Sciatic nerve (tissue), 2 donors: Measurements from ENCODE around the gene HMGCS1. TPM values are rescaled to one million over a fixed set of nuclear protein-coding genes. Genes with fewer than 3 reads are reported as not detected.
"Not testable (repeated sequence)": the region's sequence is repeated elsewhere in the genome, so short reads cannot be mapped to it uniquely, and the experiment has no call there.

Experiments
- ATAC-seq: fragments of 200-7000 bp; cut with Tn5 transposase; one replicate; pipeline ENCODE4 v1.9.1; 2020; ENCODE audit warnings: mild to moderate bottlenecking, moderate library complexity
- DNase-seq: peaks from one replicate; pipeline ENCODE4 v3.0.0-alpha.2; 2020; ENCODE audit warnings: low spot score
- intact Hi-C: fragments of 100-400 bp; cut with DNase I; formaldehyde crosslinking; loops from one replicate; pipeline ENCODE4 v1.14.2; 2022
- total RNA-seq: library from RNA; stranded (reverse); fragmentation: NEBNext Ultra II Directional; extraction: Animal tissue kit (Norgen Biotek cat#: 25700); gene quantifications from one replicate; pipeline ENCODE4 v1.2.1, GENCODE V29; 2021
- donor health status: DM: no; HTN: no; CAD: no.
- donor health status: DM: no; HTN: no; CAD: no.

The HMGCS1 gene
- total RNA-seq, 1 donor from 2014 or later, result 115 TPM

DNA sequence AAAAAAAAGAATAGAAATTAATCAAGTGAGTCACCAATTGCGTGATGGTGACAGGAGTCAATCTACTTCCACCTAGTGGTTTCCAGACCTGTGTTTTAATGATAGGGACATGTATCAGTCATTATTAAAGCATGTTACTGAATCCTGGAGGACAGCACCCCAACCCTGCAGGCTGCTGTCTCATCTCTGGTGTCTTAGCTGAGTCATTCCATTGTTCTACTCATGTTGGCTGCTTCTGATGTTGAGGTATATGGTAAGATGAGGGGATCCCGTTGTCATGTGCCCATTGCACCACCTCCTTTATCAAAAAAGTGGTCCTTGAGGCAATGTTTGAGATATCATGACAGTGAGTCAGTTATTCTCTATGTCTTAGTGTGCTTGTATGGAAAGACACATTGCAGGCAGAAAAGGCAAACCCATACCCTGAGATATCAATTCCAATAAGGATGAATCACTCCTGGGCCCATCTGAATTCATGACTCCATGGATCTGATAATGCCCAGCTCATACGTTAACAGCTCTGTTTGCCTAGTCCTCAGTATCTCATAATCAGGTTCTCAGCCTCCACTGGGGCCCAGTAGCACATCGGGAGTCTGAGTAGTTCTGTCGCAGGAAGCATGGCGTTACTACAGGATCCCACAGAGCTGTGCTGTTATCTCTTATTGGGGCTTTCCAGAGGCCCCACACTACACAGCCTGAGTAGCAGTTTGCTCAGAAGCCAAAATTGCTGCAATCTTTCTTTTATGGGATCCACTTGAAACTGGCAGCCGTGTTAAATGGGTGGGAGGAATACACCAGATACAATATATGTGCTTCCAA, 31.2 kb downstream of the HMGCS1 start:
- ATAC-seq, result no peak
- no peak for DNase-seq
- intact Hi-C loops, result no loop called here

DNA sequence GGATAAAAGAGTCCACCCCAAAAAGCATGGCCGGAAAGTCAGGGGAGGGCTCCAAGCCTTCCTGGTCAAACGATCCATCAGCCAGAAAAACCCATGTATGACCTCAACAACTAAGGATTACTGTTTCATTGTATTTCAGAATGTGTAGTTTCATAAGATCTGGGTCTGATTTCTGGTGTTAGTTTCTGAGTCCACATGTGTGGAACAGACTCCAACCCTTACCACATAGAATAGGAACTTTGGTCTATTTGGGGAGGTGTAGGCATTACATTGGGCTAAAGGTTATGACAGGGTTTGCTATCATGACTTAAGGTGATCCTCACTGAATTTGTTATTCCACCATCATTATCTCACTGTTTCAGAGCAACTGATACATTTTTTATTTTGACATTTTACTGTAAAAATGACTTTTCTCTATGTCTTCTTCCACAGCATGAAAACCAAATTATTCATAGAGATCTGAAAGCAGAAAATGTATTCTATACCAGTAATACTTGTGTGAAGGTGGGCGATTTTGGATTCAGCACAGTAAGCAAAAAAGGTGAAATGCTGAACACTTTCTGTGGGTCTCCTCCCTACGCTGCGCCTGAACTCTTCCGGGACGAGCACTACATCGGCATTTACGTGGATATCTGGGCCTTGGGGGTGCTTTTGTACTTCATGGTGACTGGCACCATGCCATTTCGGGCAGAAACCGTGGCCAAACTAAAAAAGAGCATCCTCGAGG, 33.5 kb downstream of the HMGCS1 start:
- ATAC-seq, result no peak
- no peak for DNase-seq
- intact Hi-C loops, result no loop called here

DNA sequence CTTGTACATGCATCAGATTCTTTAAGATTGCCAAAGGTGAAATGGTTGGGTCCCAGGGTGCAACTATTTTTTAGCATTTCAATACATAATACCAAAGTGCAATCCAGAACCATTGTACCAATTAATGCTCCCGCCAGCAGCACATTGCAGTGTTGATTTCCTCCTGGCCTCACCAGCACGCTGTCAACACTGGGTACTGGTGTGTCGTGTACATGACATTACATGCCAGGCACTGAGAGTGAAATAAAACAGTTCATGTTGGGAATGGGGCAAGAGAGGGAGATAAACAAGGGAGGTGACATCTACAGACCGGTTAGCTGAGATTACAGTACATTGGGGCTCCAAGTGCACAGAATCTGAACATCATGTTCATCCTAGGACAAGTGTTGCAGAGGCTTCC, 37.8 kb downstream of the HMGCS1 start:
- DNase-seq (no peak), ATAC-seq (no peak)
- intact Hi-C loops, result no loop called here

DNA sequence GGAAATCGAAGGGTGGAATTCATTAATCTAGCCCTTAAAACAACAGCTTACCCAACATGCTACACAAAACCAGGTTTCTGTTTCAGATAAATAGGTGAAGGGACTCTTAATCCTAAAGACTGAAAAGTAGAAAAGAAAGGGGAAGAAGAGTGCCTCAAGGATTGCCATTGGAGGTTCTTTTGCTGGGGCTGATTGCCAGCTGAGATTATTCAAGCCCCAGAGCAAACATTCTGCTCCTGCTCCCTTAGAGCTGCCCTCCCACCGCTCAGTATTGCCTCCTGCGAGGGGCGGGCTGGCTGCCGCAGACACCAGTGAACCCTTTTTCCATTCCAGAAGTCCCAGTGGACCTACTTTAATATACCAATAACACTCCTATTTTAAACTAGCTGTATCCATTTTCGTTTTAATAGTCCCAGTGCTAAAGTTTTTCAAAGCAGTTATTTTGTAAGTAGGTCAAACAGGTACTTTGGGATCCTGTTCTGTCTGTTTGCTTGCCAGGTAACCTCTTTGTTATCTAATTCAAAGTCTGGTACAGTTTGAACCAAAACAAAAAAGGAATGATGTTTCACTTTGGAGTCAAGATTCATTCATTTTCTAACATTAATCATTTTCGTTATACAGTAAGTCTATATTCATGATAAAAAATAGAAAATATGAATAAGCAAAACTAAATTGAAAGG, 38.6 kb downstream of the HMGCS1 start:
- ATAC-seq (no peak), DNase-seq (no peak)
- intact Hi-C loops, result no loop called here

DNA sequence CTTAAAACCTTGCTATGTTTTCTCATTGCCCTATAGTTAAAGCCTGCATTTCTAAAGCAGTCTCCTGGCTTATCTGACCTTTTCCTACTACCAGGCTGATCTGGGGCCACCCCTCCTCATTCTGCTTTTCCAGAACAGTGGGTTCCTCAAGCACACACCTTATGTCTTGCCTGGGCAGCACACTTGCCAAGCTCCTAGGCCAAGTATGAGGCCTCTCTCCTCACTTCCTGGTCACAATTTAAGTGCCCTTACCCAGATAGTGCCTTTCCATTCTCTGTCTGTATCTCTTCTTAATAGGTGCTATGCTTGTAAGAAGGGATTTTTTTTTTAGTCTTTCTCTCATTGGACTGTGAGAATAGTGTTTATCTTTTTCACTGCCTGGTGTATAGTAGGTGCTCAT, 39.7 kb downstream of the HMGCS1 start:
- no peak for ATAC-seq
- intact Hi-C loops, result no loop called here

DNA sequence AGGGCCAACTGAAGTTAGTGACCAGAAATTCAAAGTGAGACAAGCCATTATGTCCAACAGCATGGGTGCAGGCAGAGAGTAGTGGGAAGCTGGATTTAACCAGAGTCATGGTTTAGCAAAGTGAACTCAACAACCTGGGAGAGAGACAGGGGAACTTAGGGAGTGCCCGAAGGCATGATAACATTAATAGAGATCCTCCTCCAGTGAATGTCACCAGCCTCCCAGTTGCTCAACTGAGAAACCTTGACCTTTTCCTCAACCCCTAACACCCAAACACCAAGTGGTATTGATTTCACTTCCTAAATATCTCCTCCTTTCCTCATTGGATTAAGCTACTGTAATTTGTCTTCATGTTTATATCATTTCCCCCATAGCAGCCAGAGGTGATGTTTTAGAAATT, 42.6 kb downstream of the HMGCS1 start:
- intact Hi-C loops, result no loop called here
- no peak for DNase-seq
- no peak for ATAC-seq

More for the DNA sequence above, 39.7 kb downstream of the HMGCS1 start:
- DNase-seq, result no peak

DNA sequence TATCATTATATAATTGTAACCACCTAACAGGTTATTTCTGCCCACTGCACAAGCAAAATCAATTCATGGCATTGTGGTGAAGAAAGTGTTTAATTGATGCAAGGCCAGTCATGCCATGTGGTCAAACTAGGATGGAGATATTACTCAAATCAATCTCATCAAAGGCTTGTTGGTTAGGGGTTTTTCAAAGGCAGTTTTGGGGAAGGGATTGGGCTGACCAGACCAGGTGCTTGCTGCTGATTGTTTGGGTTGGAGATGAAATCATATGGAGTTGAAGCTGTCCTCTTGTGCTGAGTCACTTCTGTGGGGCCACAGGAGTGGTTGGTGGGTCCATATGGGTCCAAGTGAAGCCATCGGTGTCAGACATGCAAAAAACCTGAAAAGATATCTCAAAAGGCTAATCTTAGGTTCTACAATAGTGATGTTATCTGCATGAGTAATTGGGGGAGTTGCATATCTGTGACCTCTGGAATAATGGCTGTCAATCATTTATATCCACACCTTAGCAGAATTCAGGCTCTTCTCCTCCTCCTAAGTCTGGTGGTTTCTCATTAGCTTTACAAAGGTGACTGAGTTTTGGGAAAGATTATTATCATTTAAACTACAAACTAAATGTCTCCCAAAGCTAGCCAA, 44.9 kb downstream of the HMGCS1 start:
- intact Hi-C loops, result no loop called here
- no peak for DNase-seq
- ATAC-seq, result no peak

DNA sequence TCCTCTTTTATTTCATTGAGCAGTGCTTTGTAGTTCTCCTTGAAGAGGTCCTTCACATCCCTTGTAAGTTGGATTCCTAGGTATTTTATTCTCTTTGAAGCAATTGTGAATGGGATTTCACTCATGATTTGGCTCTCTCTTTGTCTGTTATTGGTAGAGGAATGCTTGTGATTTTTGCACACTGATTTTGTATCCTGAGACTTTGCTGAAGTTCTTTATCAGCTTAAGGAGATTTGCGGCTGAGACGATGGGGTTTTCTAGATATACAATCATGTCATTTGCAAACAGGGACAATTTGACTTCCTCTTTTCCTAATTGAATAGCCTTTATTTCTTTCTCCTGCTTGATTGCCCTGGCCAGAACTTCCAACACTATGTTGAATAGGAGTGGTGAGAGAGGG, 50.9 kb downstream of the HMGCS1 start:
- DNase-seq, ATAC-seq, intact Hi-C loops: not testable (repeated sequence)

DNA sequence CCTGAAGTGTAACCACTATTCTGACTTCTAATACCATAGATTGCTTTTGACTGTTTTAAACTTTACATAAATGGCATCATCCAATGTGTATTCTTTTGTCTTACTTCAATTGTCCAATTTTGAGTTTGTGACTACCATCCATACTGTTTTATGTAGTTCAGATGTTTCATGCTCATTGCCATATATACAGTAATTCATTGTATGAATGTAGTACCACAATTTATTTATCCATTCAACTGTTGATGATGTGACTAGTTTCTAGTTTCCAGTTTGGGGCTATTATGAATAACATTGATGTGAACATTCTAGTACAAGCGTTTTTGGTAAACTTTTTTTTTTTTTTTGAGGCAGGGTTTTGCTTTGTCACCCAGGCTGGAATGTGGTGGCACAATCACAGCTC, 55.1 kb downstream of the HMGCS1 start:
- ATAC-seq, result no peak
- intact Hi-C loops, result no loop called here
- DNase-seq, result no peak

DNA sequence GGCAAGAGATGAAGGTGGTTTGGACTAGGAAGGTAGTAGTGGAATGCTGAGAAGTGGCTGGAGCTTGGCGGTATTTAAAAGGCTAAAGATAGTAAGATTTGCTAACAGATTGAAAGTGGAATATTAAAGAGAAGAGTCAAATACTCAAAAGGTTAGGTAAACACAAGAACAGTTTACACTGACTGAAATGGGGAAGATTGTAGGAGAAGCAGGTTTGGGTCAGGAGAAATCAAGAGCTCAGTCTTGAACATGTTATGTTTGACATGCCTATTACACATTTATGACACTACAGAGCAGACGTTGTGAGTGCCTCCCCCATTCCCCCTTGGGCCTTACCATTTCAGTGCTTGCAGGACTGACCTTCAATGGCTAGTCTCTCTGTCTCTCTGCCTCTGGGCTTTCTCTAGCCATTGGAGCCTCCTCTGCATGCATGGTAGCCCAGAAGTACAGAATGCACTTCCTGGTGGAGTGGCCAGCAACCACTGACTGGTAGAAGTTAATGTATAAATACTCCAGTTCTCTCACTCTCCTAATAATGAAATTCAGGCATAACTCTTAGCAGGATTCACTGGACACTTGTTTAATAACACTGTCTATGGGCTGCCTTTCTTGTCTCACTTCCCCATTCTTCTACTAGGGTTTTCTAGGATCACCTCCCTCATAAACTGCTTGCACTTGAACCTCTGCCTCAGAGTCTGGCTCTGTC, 56.8 kb downstream of the HMGCS1 start:
- DNase-seq, result no peak
- no peak for ATAC-seq
- intact Hi-C loops, result no loop called here

DNA sequence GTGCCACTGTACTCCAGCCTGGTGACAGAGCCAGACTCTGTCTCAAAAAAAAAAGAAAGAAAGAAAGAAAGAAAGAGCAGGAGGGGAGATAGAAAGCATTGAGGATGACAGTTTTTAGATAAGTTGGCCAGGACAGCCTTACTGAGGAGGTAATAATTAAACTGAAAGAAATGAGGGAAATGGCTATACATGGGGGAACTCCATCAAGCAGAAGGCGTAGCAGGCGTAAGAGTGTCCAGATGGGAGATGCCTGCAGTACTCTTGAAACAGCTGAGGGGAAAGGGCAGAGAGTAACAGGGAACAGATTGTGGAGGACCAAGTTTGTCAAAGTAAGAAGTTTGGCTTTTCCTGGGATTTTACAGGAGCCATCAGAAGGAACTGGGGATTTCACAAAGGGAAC, 57.5 kb downstream of the HMGCS1 start:
- ATAC-seq (no peak), DNase-seq (no peak)
- intact Hi-C loops, result no loop called here

DNA sequence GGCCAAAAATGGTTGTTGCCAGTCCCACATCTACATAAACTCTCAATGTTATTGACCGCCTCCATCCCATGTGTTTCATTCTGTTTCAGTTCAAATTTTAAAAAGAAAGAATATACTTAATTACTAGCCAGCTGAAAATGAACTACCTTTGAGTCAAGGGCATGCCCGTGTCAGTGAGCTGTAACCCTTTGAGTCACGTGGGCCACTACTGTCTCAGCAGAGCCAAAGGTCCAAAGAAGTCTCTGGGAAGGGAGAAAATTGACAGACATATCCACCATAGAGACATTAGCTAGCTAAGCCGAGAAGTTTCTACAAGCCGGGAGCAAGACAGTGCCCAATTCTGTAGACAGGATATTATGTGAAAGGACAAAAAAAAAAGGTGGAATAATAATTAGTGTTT, 61.5 kb downstream of the HMGCS1 start:
- no peak for DNase-seq
- no peak for ATAC-seq
- intact Hi-C loops, result no loop called here

DNA sequence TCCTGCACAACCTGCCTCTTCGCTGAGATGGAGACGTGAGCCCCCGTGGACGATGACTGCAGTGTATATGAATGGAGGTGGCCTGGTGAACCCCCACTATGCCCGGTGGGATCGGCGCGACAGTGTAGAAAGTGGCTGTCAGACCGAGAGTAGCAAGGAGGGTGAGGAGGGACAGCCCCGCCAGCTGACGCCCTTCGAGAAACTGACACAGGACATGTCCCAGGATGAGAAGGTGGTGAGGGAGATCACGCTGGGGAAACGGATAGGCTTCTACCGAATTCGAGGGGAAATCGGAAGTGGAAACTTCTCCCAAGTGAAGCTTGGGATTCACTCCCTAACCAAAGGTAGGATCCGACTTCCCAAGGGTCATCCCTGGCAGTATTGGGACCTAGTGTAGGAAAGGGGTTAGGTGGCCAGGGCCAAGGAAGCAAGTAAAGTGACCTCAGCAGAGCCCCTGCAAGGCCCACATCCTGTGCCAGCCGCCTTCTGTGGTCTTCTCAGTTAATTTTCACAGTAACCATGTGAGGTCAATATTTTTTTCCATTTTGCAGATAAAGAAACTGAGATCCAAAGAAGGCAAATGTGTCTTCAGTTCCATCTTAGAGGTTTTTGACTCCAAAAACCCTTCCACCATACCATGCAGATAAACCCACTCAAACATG, 67.4 kb downstream of the HMGCS1 start:
- ATAC-seq (no peak), DNase-seq (no peak)
- intact Hi-C loops, result no loop called here

DNA sequence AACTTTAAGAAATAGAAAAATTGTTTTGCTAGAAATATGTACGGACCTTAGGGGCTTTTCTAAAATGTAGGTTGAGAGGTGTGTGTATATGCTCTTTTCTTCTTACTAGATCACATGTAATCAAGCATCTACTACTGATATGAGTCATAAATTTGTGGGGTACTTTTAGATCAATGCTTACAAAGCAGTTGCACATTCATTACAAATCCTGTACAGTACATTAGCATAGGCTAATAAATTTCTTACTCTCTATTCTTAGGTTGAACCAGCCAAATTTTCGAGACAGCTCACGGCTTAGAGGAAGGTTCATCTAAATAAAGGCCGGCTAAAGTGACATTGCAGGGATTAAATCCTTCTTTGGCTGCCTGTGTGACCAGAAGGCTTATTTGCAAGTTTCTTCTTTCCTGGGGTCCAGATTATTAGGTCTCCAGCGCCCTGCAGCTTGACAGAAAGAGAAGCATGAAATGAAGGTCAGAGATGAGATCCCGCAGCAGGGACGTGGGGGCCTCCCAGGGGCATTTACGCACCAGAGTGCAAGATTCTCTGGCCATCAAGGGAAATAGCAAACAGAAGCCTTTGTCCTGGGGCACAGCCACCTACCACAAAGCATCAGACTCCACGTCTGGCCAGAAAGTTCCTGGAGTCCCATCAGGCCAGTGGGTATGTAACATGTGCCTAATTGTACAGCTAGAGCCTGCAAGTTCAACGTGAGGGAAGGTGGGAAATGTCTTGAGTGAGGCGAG, 68.2 kb downstream of the HMGCS1 start:
- no peak for DNase-seq
- no peak for ATAC-seq

DNA sequence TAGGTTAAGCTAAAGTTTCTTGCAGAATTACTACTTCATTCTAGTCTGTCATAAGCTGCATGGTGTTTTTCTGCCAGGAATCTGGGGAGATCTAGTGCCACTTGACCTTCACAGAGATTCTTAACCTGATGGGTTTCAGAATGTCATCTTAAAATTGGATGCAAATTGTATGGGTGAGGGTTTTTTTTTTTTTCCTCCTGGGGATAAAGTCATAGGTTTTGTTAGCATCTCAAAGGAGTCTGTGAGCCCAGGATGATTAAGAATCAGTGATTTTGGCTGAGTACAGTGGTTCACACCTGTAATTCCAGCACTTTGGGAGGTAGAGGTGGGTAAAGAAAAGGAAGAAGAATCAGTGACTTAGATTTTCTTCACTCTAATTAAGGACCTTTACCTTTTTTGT, 69.9 kb downstream of the HMGCS1 start:
- intact Hi-C loops, result no loop called here
- ATAC-seq, result no peak

More for the DNA sequence above, 68.2 kb downstream of the HMGCS1 start:
- intact Hi-C loops, result no loop called here

DNA sequence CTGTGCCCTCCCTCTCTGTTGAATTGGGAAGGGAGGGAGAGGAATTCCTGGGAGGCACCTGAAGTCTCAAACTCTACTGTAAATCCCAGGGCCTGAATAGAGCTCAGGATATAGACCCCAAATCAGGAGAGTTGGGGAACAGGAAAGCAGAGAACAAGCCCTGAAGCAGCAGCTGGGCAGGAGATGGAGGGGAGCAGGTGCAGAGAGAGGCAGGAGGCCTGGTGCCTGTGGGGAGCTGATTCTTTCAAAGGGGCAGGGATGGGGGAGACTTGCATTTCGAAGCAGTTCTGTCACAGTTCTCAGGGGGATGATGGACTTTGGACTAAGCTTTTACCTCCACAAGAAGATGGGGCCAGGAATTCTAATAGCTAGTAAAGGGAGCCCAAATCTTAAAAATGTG, 71.0 kb downstream of the HMGCS1 start:
- DNase-seq, result no peak
- ATAC-seq, result no peak
- intact Hi-C loops, result no loop called here

More for the DNA sequence above, 69.9 kb downstream of the HMGCS1 start:
- DNase-seq, result no peak
